GM18858 (cell line): Measurements from ENCODE around the gene APBA1.
"Not testable (repeated sequence)": the region's sequence is repeated elsewhere in the genome, so short reads cannot be mapped to it uniquely, and the experiment has no call there.

Experiments used
- ATAC-seq: cut with Tn5 transposase; IDR thresholded peaks from one replicate; pipeline ENCODE4 v1.9.1; 2021; ENCODE audit not compliant: unreplicated experiment

The APBA1 gene

DNA sequence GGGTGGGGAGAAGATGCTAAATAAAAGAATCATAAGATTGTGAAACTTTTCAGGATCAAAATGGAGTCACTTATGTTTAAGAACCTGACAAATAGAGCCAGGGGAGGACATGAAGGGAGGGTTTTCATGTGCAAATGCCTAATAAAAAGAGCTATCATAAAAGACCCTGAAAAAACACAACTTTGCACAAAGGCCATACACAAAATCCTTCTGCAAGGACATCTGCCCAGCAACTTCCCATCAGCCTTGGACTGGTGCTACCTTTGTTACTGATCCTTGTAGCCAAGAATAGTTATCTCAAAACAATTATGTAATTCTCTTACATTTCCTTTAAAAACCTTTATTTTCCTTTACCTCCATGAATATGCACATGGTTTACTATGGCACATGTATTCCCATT is 63.0 kb downstream of the APBA1 start:
- no peak for ATAC-seq

- no peak for ATAC-seq
These were observed 66.1 kb downstream of the APBA1 start for GRCh38 chr9:69606089-69606488.

DNA sequence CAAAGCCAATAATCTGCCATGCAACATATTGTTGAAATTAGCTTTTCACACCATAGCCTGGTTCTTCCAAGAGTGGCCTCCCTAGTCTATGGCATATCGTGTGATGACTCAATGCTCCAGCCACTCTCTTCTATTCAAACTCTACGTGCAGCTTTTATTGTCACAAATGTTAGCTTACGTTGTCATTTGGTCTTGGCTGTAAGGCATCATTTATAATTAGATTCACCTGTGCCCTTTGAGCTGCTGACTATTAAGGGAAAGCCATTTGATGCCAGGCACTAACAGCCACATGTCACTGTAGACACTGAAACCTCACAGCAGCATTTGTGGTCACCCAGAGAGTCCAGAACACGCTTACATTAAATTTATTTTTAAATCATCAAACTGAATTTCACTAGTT is 66.8 kb downstream of the APBA1 start:
- ATAC-seq = no peak

- ATAC-seq = no peak
These were observed 67.5 kb downstream of the APBA1 start for GRCh38 chr9:69604568-69605219.

- ATAC-seq = no peak
These were observed 68.5 kb downstream of the APBA1 start for GRCh38 chr9:69603656-69604055.

DNA sequence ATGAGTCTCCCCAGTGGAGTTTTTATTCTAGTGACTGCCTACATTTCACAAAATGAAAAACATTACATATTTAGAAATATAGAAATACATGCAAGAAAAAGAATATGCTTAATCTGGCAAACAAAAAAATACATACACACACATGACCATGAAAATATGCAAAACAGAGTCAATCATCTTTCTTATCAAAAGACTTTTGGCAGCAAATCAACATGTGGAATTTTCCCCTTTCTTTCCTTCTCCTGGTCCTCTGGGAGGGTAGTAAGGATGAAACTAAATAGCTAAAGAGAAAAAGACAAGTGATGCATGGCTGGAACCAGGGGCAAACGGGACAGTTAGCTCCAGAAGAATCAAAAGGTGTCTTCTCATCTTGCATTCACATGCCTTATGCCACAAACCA is 69.4 kb downstream of the APBA1 start:
- no peak for ATAC-seq

GRCh38 chr9:69601698-69602097 is 70.5 kb downstream of the APBA1 start:
- ATAC-seq = no peak

GRCh38 chr9:69600314-69601047 is 71.7 kb downstream of the APBA1 start:
- no peak for ATAC-seq

DNA sequence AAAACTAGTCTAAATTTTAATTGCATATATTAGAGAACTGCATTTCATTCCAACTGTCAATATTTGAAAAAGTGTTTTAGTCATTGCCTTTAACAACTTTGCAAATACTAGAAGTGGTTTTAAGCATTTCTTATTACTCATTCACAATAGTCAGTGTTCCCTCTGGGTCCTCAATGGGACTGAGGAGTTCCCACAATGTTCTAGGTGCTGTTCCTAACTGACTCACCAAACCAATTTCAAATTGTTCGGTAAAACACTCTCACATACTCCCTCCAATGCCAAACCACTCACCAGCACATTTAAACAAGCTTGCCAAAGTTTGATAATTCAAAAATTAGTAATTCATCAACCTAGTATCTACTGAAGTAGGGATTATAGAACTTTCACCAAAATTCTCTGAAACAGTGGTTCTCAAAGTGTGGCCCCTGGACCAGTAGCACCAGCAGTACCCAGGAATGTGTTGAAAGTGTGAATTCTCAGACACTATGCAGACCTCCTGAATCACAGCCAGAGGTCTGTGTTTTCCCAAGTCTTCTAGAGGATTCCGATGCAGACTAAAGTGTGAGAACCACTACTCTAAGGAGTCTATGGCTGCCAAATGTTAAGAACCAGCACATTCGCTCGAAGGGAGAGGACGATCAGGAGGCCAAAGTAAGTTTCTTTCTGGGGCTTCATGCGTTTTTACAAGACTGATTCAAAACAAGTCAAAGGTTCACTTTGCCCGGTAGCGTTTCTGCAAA is 72.8 kb downstream of the APBA1 start:
- ATAC-seq = no peak

DNA sequence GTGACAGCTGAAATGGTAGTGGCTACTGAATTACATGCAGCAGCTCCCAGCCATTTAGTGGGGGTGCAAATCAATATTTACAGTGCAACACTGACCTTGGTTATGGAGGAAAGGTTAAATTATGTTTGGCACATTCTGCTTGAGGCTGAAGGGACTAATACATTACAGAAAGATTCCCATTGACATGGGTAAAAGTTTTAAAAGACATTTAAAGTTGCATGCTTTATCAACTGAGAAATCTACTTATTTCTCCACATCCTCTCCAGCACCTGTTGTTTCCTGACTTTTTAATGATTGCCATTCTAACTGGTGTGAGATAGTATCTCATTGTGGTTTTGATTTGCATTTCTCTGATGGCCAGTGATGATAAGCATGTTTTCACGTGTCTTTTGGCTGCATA is 75.3 kb downstream of the APBA1 start:
- not testable (repeated sequence) for ATAC-seq

DNA sequence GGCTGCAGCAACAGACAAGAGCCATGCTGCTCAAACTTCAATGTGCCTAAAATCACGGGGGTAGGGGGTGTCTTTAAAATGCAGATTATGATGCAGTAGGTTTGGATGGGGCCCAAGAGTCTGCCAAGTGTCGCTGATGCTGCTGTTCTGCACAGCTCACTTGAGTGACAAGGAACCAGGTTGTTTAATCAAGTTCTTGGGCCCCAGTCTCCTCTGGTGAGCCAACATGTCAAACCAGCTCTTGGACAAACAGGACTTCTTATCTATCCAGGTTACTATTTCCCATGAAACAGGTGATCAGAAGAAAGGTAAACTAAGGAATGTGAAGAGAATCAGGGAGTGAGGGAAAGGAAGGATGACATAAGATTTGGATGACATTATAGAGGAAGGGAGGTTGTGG is 78.0 kb downstream of the APBA1 start:
- no peak for ATAC-seq

- no peak for ATAC-seq
These were observed 78.4 kb downstream of the APBA1 start for GRCh38 chr9:69593756-69594155.

DNA sequence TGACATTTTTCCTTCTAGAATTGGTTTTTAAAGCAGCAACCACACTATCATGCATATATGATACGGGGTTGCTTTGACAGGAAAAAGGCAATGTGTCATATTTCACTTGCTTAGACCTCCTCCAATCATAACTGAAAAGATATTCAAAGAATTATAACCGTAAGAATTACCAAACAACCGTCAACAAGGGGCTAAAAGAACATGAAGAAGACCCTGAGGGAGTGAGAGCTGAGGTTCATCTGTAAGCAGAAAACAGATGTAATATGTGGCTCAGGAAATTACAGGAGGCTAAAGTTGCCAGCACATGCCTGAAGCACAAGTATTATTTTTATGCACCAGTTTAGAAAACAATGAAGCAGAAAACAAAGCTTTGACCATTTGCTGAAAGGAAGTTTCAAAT is 78.9 kb downstream of the APBA1 start:
- ATAC-seq = no peak

- no peak for ATAC-seq
These were observed 81.9 kb downstream of the APBA1 start for GRCh38 chr9:69590266-69590665.

DNA sequence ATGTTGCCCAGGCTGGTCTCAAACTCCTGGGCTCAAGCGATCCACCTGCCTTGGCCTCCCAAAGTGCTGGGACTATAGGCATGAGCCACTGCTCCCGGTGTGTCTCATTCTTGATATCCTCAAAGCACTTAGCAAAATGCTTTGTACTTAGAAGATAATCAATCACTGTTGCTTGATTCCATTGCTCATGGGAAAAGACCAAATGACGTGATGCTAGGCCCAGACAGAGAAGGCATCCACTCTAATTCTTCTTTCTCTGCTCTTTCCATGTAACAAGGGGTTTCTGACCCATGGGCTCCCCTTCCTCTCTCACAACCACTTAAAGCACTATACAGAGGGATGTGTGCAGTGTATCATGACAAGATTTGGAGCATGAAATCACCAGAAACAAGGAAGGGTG is 83.0 kb downstream of the APBA1 start:
- no peak for ATAC-seq

- ATAC-seq = no peak
These were observed 86.6 kb downstream of the APBA1 start for GRCh38 chr9:69585571-69585970.

- no peak for ATAC-seq
These were observed 87.4 kb downstream of the APBA1 start for GRCh38 chr9:69584759-69585158.

- no peak for ATAC-seq
These were observed 88.4 kb downstream of the APBA1 start for GRCh38 chr9:69583645-69584234.

- no peak for ATAC-seq
These were observed 89.5 kb downstream of the APBA1 start for GRCh38 chr9:69582544-69583297.

DNA sequence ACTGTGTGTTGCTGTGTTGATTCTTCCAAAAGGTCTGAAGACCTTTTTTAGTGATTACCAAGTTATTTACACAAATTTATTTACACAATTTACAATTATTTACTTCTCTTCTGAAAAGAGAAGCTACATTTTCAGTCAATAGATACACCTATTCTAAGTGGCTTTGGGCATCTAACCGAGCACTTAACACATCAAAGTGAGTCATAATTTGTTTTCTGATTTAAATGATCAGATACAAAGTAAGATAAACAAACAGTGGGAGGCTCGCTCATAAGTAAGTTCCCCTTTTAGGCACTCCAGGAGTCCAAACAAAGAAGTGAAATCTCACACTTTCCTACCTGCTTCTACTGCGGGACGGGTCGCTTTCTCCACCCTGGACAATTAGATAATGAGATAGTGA is 90.2 kb downstream of the APBA1 start:
- ATAC-seq = no peak

DNA sequence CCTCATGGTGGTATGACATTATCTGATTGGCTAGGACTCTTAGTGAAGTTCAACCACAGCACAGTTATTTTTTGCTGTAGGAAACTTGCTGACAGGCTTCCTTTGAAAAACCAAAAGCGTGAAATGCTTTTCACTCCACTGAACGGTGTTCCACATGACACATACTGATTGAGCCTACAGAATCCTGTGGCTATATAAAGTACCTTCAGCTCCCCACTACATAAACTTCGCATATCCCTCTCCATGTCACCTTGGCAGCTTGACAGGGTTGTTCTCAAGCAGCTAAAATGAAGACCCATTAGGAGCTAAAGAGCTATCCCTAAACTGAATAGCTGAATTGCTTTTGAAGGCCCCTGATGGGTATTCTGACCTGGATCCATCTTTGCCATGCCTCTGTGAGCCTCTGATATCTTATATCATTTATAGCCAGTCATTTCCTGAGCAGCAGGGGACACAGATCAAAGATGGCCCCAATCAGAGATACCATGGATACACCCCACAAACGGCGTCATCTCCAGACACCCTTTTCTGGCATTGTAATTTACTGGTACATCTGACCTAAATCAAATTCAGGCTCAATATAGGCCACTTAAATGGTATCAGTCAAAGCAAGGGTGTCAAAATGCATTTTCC is 91.5 kb downstream of the APBA1 start:
- no peak for ATAC-seq
